GM19452 (cell line): ENCODE results near the gene SLC3A2.
"Not testable (repeated sequence)": the region's sequence is repeated elsewhere in the genome, so short reads cannot be mapped to it uniquely, and the experiment has no call there.

Source experiments
- ATAC-seq: cut with Tn5 transposase; IDR thresholded peaks from one replicate; pipeline ENCODE4 v1.9.1; 2021; ENCODE audit not compliant: unreplicated experiment

SLC3A2 gene

GRCh38 chr11:62852523-62853188, 28.0 kb upstream of the SLC3A2 start:
- no peak for ATAC-seq

- ATAC-seq: no peak
Measured at GRCh38 chr11:62853279-62853965, 27.3 kb upstream of the SLC3A2 start.

- ATAC-seq: no peak
Measured at GRCh38 chr11:62854013-62854824, 26.5 kb upstream of the SLC3A2 start.

GRCh38 chr11:62854825-62855570, 25.7 kb upstream of the SLC3A2 start:
- ATAC-seq: no peak

GRCh38 chr11:62855571-62856332, 24.9 kb upstream of the SLC3A2 start:
- ATAC-seq: peak; percentile 85

- ATAC-seq: peak; percentile 19
Measured at GRCh38 chr11:62856333-62856895, 24.3 kb upstream of the SLC3A2 start.

GRCh38 chr11:62857541-62857982, 23.1 kb upstream of the SLC3A2 start:
- no peak for ATAC-seq

- no peak for ATAC-seq
Measured at GRCh38 chr11:62858201-62858600, 22.5 kb upstream of the SLC3A2 start.

- ATAC-seq: not testable (repeated sequence)
Measured at GRCh38 chr11:62859281-62859703, 21.4 kb upstream of the SLC3A2 start.

GRCh38 chr11:62860835-62861563, 19.7 kb upstream of the SLC3A2 start:
- no peak for ATAC-seq

- ATAC-seq: not testable (repeated sequence)
Measured at GRCh38 chr11:62861564-62862192, 19.0 kb upstream of the SLC3A2 start.

GRCh38 chr11:62863687-62864335, 16.9 kb upstream of the SLC3A2 start:
- no peak for ATAC-seq

- no peak for ATAC-seq
Measured at GRCh38 chr11:62865635-62866034, 15.1 kb upstream of the SLC3A2 start.

GRCh38 chr11:62874851-62875250, 5.8 kb upstream of the SLC3A2 start:
- ATAC-seq: no peak

- ATAC-seq: no peak
Measured at GRCh38 chr11:62875698-62876478, 4.8 kb upstream of the SLC3A2 start.

- no peak for ATAC-seq
Measured at GRCh38 chr11:62876712-62877111, 4.0 kb upstream of the SLC3A2 start.

GRCh38 chr11:62879235-62879978, 1.3 kb upstream of the SLC3A2 start:
- no peak for ATAC-seq
